Endodermal cell (in vitro differentiated cells): Measurements from ENCODE around the gene ZMYND8. TPM values are rescaled to one million over a fixed set of nuclear protein-coding genes. Genes with fewer than 3 reads are reported as not detected.

Source experiments
- DNase-seq: peaks from one replicate; pipeline ENCODE4 v3.0.0-alpha.2; 2017
- H3K27ac ChIP-seq: 2 replicates; pipeline ENCODE4 v1.5.1; 2013; ENCODE audit warnings: mild to moderate bottlenecking, low read depth, low read length, moderate library complexity
- H3K27me3 ChIP-seq: 2 replicates; pipeline ENCODE4 v1.6.1; 2013; ENCODE audit warnings: mild to moderate bottlenecking, low read length, moderate library complexity; ENCODE audit not compliant: insufficient read depth, control insufficient read depth, poor library complexity, severe bottlenecking
- H3K36me3 ChIP-seq: 2 replicates; pipeline ENCODE4 v1.7.0; 2013; ENCODE audit warnings: mild to moderate bottlenecking, low read length, moderate library complexity; ENCODE audit not compliant: control insufficient read depth, insufficient read depth
- H3K4me1 ChIP-seq: one replicate; pipeline ENCODE4 v1.7.0; 2013; ENCODE audit warnings: low read length; ENCODE audit not compliant: control insufficient read depth, insufficient read depth
- H3K4me3 ChIP-seq: 2 replicates; pipeline ENCODE4 v1.5.1; 2013; ENCODE audit warnings: mild to moderate bottlenecking, low read length, moderate library complexity
- H3K9ac ChIP-seq: 2 replicates; pipeline ENCODE4 v1.6.1; 2013; ENCODE audit warnings: mild to moderate bottlenecking, low read length, moderate library complexity; ENCODE audit not compliant: poor library complexity, severe bottlenecking; ENCODE audit errors: extremely low read depth
- H3K9me3 ChIP-seq: 2 replicates; pipeline ENCODE4 v1.6.1; 2013; ENCODE audit warnings: mild to moderate bottlenecking, low read length, moderate library complexity; ENCODE audit not compliant: control insufficient read depth
- H3K27ac Mint-ChIP-seq: 2 replicates; pipeline ENCODE4 v1.8.0; 2020; ENCODE audit warnings: mixed read lengths
- H3K27me3 Mint-ChIP-seq: 2 replicates; pipeline ENCODE4 v1.8.0; 2021; ENCODE audit warnings: mild to moderate bottlenecking, mixed read lengths; ENCODE audit not compliant: insufficient read depth
- H3K36me3 Mint-ChIP-seq: 2 replicates; pipeline ENCODE4 v1.8.0; 2020; ENCODE audit warnings: low read depth, mixed read lengths
- H3K4me1 Mint-ChIP-seq: 2 replicates; pipeline ENCODE4 v1.8.0; 2020; ENCODE audit warnings: mixed read lengths
- H3K4me3 Mint-ChIP-seq: 2 replicates; pipeline ENCODE4 v1.8.0; 2020; ENCODE audit warnings: mild to moderate bottlenecking, moderate library complexity, mixed read lengths
- H3K9me3 Mint-ChIP-seq: 2 replicates; pipeline ENCODE4 v1.8.0; 2020; ENCODE audit warnings: mild to moderate bottlenecking, mixed read lengths
- WGBS, 2 experiments: methylation state at CpG; one replicate each; pipeline versions ENCODE4 v1.1.5 to v1.1.7; 2013; ENCODE audit warnings: missing lambda C conversion rate in 2 of 2, mixed read lengths in 1 of 2; ENCODE audit not compliant: insufficient coverage in 1 of 2, insufficient read length in 1 of 2; 5-methylcytosine and 5-hydroxymethylcytosine counted together
- total RNA-seq, 2 donors: library from RNA; stranded (reverse); fragmentation: NEBNext Ultra II Directional in 1 of 2; extraction: Animal tissue kit (Norgen Biotek cat#: 25700) in 1 of 2; gene quantifications; 2 replicates in 1 of 2; 3 replicates in 1 of 2; pipeline ENCODE4 v1.2.1, GENCODE V29; 2021
- TF ChIP-seq, protein P1 (sequence below): fragments of 200-600 bp; sonication (generic); conservative IDR thresholded peaks from 2 replicates; pipeline ENCODE4 v1.5.0; 2021; ENCODE audit warnings: antibody characterized with exemption, mild to moderate bottlenecking

The ZMYND8 gene
- total RNA-seq, 2 donors from 2014 or later = 85.0 to 99.9 TPM

DNA sequence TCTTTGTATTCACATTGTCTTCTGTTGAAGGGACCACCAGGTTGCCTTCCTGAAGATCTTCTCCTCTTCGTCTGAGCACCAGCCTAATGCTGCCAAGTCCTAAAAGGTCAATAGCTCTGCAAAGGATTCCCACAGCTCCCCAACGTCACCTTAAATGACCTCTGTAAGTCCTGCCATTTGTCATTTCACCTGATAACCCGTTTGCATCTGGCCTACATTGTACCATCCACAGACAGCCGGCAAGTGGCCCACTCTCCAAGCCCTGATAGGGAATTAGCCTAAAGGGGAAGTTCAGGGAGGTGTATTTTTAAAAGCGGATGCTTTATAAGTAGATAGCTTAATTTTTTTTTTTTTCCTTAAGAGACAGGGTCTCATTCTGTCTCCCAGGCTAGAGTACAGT lies 127.8 kb downstream of the ZMYND8 start:
- H3K9me3 ChIP-seq = no peaks in the 10 kb centered on the region
- peaks cover 81% of the 10 kb centered on the region for H3K36me3 Mint-ChIP-seq
- TF ChIP-seq, protein P1, sequence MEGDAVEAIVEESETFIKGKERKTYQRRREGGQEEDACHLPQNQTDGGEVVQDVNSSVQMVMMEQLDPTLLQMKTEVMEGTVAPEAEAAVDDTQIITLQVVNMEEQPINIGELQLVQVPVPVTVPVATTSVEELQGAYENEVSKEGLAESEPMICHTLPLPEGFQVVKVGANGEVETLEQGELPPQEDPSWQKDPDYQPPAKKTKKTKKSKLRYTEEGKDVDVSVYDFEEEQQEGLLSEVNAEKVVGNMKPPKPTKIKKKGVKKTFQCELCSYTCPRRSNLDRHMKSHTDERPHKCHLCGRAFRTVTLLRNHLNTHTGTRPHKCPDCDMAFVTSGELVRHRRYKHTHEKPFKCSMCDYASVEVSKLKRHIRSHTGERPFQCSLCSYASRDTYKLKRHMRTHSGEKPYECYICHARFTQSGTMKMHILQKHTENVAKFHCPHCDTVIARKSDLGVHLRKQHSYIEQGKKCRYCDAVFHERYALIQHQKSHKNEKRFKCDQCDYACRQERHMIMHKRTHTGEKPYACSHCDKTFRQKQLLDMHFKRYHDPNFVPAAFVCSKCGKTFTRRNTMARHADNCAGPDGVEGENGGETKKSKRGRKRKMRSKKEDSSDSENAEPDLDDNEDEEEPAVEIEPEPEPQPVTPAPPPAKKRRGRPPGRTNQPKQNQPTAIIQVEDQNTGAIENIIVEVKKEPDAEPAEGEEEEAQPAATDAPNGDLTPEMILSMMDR = no peak
- H3K27me3 Mint-ChIP-seq = no peaks in the 10 kb centered on the region
- 93 to 97% methylated on average over 3 to 5 of the region's 5 CpGs for WGBS, 2 experiments
- DNase-seq = no peak
- H3K36me3 ChIP-seq = peaks cover 87% of the 10 kb centered on the region
- no peaks in the 10 kb centered on the region for H3K27me3 ChIP-seq
- H3K9ac ChIP-seq = no peak overlapping the region
- H3K4me1 ChIP-seq = no peaks in the 10 kb centered on the region
- no peak overlapping the region for H3K4me3 Mint-ChIP-seq
- H3K4me1 Mint-ChIP-seq = peaks cover 3% of the 10 kb centered on the region
- H3K9me3 Mint-ChIP-seq = no peaks in the 10 kb centered on the region
- no peak overlapping the region for H3K4me3 ChIP-seq
- H3K27ac ChIP-seq = no peak overlapping the region
- H3K27ac Mint-ChIP-seq = no peak overlapping the region

DNA sequence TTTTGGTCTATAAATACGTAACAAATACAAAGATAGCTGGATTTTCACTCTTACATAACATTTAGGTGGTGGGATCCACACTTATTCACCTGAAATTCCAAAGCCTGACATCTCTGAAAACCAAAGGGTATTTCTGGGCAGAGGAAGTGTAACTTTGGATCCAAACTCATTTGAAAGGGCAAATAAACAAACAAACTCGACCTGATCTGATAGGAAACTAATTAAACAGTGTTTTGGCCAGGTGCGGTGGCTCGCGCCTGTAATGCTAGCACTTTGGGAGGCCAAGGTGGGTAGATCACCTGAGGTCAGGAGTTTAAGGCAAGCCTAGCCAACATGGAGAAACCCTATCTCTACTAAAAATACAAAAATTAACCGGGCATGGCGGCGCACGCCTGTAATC lies 128.9 kb downstream of the ZMYND8 start:
- no peak overlapping the region for H3K27ac Mint-ChIP-seq
- H3K27me3 ChIP-seq = no peaks in the 10 kb centered on the region
- no peak overlapping the region for H3K4me3 ChIP-seq
- H3K4me1 ChIP-seq = no peaks in the 10 kb centered on the region
- H3K27me3 Mint-ChIP-seq = no peaks in the 10 kb centered on the region
- H3K9me3 Mint-ChIP-seq = no peaks in the 10 kb centered on the region
- no peak overlapping the region for H3K27ac ChIP-seq
- peaks cover 90% of the 10 kb centered on the region for H3K36me3 ChIP-seq
- H3K4me1 Mint-ChIP-seq = peaks cover 3% of the 10 kb centered on the region
- no peak overlapping the region for H3K9ac ChIP-seq
- peaks cover 79% of the 10 kb centered on the region for H3K36me3 Mint-ChIP-seq
- DNase-seq = no peak
- no peak overlapping the region for H3K4me3 Mint-ChIP-seq
- H3K9me3 ChIP-seq = no peaks in the 10 kb centered on the region
- WGBS, 2 experiments = 86 to 96% methylated on average over 4 to 8 of the region's 9 CpGs
- TF ChIP-seq, protein P1 = no peak

DNA sequence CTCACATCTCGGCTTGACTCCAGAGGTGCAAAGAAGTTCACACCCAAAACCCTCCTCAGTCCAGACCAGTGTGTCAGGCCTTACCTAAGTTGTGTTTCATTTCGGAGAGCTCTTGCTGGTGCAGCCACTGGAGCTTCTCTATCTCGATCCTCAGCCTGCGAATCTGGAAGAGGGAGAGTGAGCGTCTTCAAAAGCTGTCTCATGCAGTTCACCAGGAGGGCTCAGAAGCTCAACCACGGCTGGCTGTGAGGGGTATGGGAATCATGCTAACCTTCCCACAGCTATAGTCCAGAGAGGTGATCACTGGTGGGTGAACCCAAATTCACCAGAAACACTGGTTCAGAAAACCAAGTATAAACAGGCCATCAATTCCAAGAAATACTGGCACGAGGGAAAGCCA lies 129.4 kb downstream of the ZMYND8 start:
- Mint-ChIP-seq H3K4me1 (peaks cover 3% of the 10 kb centered on the region), H3K36me3 (peaks cover 82% of the 10 kb centered on the region), H3K27me3 (no peaks in the 10 kb centered on the region), H3K27ac (no peak overlapping the region), H3K9me3 (no peaks in the 10 kb centered on the region), H3K4me3 (no peak overlapping the region)
- Histone ChIP-seq H3K9me3 (no peaks in the 10 kb centered on the region), H3K9ac (no peak overlapping the region), H3K4me1 (no peaks in the 10 kb centered on the region), H3K27me3 (no peaks in the 10 kb centered on the region), H3K27ac (no peak overlapping the region), H3K36me3 (peaks cover 92% of the 10 kb centered on the region), H3K4me3 (no peak overlapping the region)
- WGBS, 2 experiments = 87 to 94% methylated on average over 4 to 6 of the region's 7 CpGs
- TF ChIP-seq, protein P1 = no peak
- DNase-seq = no peak
